Urothelium cell line (cell line): ENCODE data around the gene CDH4.

Experiments used
- DNase-seq: peaks from one replicate; pipeline ENCODE4 v3.0.0; 2011; ENCODE audit warnings: low spot score, mixed read lengths
- FAIRE-seq: peaks from 2 replicates; lab custom pipeline; 2011; peaks lifted over from hg19 to GRCh38; lab: Jason Lieb, UNC

CDH4 gene

GRCh38 chr20:61696181-61696735, 444.2 kb downstream of the CDH4 start:
- DNase-seq: no peak
- FAIRE-seq: no peak

DNA sequence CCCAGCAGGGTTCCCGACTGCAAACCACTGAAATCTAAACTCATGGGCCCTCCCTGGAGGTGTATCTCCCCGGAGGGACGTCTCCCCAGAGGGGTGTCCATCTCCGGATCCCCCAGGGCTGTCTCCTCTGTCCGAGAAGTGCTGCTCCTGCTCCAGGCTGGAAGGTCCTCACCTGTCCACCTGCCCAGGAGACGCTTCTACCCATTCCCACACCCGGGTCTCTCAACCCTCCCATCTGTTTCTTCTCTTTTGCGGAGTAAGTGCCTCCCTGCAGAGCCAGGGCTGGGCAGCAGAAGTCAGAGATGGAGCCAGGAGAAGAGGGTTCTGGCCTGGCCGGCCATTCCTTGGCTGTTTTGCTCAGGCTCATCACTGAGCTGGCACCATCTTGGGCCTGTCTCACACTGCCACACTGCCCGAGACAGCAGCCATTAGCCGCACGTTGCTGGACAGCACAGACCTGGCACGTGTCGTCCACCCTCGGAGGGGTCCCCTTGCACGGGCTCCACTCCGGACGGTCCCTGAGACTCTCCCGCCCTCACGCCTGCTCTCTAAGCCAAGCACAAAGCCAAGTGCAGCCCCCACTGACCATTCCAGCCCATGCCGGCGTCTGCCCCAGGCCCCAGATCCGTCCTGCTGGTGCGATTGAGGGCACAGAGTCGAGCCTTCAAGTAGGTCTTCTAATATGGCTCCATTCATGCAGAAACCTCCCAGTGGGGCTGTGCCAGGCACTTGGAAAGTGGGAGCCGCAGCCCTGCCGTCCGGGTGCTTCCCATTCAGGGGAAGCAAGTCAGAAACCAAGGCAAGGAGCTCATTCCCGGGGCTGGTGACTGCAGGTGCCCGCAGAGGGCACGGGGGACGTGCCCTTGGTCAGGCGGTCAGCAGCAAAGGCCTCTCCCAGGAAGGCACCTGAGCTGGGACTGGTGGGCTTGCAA, 445.9 kb downstream of the CDH4 start:
- no peak for FAIRE-seq

GRCh38 chr20:61698598-61699494, 446.8 kb downstream of the CDH4 start:
- no peak for FAIRE-seq
- no peak for DNase-seq

More for the DNA sequence above, 445.9 kb downstream of the CDH4 start:
- DNase-seq: no peak

DNA sequence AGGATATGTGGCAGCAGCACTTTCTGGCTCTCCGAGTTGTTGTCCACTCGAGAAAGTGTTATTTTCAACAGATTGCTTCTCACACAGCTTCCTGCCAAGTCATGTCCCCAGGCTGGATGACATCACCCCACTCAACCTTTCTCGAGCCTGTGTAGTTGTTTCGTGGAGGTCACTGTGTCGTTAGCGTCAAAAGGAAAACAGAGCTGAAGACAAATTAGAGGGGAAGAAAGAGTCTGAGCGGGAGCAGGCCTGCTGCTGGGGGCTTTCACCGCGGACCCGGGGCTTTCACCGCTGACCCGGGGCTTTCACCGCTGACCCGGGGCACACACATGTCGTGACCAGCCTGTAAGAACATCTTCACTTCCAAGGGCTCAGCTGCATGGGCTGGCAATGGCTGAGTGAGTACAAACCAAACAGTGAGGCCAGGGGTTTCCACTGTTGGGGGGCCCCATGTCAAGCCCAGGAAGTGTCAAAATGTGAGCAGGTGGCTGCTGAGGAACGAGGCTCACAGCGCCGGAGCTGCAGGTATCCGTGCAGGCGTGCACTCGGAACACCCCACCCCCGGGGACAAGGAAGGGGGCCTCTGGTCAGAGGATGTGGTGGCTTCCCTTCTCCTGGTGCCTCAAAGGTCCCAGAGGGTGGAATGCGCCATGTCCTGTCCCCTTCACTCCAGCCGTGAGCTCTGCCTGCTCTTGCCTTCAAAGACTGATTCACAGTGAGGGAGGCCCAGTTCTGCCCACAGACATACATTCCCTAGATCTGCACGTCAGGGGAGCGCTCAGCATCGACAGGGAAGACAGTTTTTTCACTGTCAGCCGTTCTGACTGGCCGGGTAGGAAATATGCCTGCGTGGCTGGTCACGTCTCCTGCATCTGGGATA, 447.7 kb downstream of the CDH4 start:
- no peak for DNase-seq
- no peak for FAIRE-seq

DNA sequence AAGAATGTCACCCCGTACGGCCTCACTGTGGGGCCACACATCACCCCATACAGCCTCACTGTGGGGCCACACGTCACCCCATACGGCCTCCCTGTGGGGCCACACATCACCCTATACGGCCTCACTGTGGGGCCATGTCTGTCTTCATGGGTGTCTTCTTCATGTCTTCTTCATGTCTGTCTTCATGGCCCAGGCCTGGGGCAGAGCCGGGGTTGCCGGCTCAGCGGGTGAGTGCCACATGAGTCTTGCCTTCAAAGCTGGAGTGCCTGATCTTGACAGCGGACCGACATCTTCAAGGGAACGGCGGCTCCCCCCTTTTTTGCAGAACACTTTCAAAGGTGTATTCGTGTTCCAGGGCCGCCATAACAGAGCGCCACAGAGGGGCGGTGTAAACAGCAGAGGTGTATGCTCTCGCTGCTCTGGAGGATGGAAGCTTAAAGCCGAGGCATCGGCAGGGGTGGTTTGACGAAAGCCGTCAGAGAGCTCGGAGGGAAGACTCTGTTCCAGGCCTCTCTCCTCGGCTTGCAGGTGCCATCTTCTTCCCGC, 448.6 kb downstream of the CDH4 start:
- DNase-seq (no peak), FAIRE-seq (no peak)

DNA sequence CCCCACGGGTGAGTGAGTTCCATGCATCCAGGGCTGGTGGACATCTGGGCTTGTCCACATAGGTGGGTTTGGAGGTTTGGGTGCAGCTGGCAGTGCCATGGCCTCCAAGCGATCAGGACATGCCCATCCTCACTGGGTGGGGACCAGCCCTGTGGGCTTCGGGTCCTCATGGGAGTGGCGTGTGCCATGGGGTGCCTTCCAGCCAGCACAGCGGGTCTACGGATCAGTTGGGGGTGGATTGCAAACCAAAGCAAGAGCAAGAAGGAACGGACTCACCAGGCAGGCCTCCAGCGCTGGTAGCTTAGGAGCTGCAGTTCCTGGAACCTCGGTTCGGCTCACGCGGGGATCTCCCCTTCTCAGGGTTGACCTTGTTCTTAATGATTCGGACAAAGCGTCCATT, 449.3 kb downstream of the CDH4 start:
- DNase-seq: no peak
- FAIRE-seq: no peak

DNA sequence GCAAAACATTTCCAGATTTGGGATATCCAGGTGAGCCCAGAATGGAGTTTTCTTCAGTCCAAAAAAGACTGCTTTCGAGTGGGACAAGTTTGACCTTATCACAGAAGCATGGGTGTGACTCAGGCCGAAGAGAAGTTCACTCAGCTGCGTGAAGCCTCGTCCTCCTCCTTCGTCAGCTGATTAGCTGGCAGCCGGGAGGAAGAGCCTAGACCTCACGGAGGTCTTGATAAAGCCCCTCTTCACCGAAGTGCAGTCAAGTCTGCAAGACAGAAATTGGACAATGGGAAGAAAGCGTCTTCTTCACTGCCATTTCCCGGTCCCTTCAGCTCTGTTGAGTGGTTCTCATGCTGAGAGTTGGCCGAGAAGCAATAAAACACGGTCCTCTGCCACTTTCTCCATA, 449.7 kb downstream of the CDH4 start:
- FAIRE-seq: no peak
- no peak for DNase-seq

DNA sequence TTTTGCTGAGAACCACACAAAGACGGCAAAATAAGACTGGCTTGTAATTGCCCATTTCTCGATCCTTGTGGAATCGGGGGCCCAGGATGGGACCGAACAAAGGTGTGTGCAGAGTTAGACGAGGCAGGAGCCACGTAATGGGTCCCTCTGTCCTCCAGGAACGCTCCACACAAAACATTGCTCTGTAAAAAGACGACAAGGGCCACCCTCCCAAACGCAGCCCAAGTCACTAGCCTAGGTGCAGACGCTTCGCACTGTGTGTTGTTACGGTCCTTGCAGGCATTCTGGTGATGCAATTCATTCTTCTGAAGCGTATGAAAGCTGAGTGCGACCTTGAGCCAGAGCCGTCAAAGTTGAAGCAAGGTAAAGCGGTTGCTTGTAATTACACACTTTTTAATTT, 450.2 kb downstream of the CDH4 start:
- no peak for FAIRE-seq

DNA sequence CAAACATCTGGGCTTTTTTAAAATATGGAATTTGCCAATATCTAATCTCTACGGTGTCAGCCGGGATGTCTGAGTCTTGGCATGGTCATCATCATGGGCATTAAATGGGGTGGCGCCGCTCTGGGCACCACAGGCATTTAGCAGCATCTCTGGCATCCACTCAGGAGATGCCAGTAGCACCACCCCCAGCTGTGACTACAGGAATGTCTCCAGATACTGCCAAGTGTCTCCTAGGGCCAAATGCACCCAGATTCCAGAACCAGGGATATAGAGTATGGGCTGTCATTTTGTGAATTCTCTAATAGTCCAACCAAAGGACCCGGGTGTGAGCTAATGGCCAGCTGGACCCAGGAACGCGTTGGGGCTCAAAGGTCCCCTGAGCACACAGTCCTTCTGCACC, 452.6 kb downstream of the CDH4 start:
- FAIRE-seq (no peak), DNase-seq (no peak)

More for the DNA sequence above, 450.2 kb downstream of the CDH4 start:
- DNase-seq: no peak

- DNase-seq (no peak), FAIRE-seq (no peak)
Measured at GRCh38 chr20:61705386-61706258, 453.6 kb downstream of the CDH4 start.

DNA sequence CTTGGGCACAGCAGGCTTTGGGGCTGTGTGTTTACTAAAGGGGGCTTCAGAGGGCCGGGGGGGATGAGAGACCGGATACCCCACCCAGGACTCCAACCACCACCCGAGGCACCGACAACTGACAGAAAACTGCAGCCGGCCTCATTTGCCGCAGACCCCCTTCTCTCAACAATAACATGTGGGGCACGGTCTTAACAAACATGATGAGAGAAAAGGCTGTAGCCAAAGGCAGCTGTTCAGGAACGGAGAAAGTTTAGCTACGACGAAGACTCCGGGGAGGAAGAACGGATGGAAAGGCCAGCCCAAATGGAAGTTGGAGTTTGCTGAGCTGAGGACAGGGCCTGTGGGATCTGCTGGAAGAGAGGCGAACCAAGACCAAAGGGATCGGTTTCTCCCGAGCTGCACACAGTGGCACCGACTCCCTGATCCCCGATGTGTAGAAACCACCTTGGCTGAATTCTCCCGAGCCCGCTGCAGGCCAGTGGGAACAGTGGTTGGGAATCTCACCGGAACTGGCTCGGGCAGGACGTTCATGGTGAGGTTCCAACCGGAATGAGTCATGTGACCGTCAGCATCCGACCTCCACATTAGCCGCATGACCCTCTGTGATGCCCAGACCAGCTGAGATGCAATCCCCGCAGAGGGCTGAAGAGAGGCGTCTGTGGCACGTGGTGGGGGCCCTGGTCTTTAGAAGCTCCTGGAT, 454.3 kb downstream of the CDH4 start:
- no peak for DNase-seq
- no peak for FAIRE-seq

DNA sequence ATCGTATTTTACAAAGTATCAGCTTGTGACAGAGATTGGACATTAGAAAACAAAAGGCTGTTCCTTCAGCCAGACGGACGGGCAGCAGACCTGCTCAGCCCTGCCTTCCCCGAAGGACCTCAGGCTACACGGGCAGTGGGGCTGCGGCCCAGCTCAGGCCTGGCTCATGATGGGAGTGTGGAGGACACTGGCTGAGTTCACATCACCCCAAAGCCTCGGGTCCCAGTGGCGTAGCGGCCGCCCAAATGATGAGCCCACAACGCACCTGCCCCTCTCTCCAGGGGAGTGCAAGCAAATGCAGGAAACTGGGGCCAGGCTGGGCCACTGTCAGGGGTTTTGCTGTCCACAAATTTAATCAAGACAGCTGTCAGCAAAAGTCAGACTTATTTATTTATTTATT, 456.8 kb downstream of the CDH4 start:
- FAIRE-seq (no peak), DNase-seq (no peak)

DNA sequence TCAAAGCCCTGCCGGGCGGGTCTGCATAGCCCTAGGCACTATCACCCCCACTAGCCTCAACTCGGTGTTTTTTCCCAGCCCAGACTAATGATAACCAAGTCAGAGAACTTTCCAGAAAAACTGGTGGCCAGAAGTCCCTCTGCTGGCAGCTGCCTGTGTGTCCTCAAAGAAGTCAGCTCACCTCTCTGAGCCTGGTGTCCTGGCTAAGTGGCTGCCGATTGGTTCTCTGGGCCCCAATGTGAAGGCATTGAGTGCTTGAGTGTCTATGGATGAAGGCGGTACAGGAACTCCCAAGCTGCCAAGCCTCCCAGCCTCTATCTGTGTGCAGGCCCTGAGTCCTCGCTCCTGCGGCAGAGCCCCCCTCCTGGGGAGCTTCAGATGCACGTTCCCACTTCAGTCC, 458.0 kb downstream of the CDH4 start:
- FAIRE-seq (no peak), DNase-seq (no peak)

- FAIRE-seq (no peak), DNase-seq (no peak)
Measured at GRCh38 chr20:61712688-61713087, 460.6 kb downstream of the CDH4 start.

GRCh38 chr20:61718361-61719005, 466.4 kb downstream of the CDH4 start:
- DNase-seq (no peak), FAIRE-seq (no peak)

DNA sequence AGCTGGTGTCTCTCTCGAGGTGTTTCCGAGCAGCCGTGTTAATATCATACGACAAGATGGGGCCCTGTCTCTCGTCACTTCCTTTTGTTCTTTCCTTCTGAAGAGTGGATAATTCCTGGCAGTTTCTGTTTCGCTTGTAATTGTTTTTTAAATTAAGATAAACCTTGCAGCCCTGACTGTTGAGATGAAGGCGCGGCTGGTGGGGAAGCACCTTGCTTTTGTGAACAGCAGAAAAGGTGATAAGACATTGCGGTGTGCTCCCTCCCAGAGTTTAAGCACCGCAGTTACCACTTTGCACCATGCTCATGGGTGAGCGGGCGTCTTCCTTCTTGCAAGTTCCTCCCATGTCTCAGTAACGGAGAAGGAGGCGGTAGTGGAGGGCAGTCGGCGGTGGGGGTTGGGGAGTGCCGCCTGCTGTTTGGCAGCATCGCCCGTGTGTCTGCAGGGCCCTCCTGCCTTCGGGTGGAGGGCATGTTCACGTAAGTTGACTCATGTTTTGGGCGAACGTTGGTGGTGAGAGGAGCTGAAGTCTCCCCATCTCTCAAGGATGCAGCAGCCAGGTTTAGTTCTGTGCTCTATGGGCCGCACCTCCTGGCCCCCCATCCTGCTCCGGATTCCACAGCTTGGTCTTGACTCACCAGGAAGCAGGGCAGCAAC, 467.8 kb downstream of the CDH4 start:
- FAIRE-seq: no peak
- DNase-seq: no peak

DNA sequence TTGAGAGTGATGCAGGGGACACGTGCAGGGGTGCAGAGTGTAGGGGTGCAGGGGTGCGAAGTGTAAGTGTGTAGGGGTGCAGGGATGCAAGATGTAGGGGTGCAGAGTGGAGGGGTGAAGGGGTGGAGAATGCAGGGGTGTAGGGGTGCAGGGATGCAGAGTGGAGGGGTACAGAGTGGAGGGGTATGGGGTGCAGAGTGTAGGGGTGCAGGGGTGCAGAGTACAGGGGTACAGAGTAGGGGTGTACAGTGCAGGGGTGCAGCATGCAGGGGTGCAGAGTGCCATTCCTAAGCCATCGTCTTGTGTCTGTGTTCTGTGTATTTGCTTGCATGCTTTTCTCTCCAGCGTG, 468.3 kb downstream of the CDH4 start:
- DNase-seq: no peak
- no peak for FAIRE-seq
